Stimulated activated naive CD8-positive, alpha-beta T cell treated with anti-CD3 and anti-CD28 coated beads, Interleukin-15, Interleukin-2, amounts not matched to agents 100 ng/mL and 50 ng/mL, for 24 hours (primary cell): ENCODE results near the gene DOCK10.

ENCODE experiments used
- H3K27ac Mint-ChIP-seq: one replicate; pipeline ENCODE4 v1.8.0; 2021; ENCODE audit warnings: mild to moderate bottlenecking, mixed read lengths
- H3K27me3 Mint-ChIP-seq: one replicate; pipeline ENCODE4 v1.8.0; 2021; ENCODE audit warnings: mixed read lengths
- H3K36me3 Mint-ChIP-seq: one replicate; pipeline ENCODE4 v1.8.0; 2021; ENCODE audit warnings: low read depth, mixed read lengths
- H3K4me1 Mint-ChIP-seq: one replicate; pipeline ENCODE4 v1.8.0; 2021; ENCODE audit warnings: low read depth, mixed read lengths
- H3K4me3 Mint-ChIP-seq: one replicate; pipeline ENCODE4 v1.8.0; 2021; ENCODE audit warnings: mild to moderate bottlenecking, mixed read lengths
- H3K9me3 Mint-ChIP-seq: one replicate; pipeline ENCODE4 v1.8.0; 2021; ENCODE audit warnings: mixed read lengths

DOCK10 gene

DNA sequence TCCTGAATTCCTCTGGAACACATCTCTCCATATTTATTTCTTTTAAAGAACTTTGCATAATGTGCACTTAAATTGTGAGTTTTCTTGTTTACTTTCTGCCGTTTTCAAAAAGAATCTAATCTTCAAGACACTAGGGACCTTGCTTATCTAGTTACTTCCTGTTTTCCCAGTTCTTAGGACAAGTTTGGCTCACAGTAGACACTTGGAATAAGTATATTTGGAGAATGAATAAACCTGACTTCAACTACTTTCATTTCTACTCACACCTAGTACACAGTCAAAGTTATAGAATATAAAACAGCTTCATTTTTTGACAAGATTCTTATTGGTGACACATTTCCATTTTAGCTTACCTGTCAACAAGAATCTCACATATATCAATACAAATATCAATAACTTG, 170.5 kb downstream of the DOCK10 start:
- H3K4me3 Mint-ChIP-seq, result no peak overlapping the region
- H3K9me3 Mint-ChIP-seq, result peaks cover 15% of the 10 kb centered on the region
- peaks cover 25% of the 10 kb centered on the region for H3K4me1 Mint-ChIP-seq
- no peaks in the 10 kb centered on the region for H3K27me3 Mint-ChIP-seq
- no peak overlapping the region for H3K27ac Mint-ChIP-seq
- H3K36me3 Mint-ChIP-seq, result peaks cover 95% of the 10 kb centered on the region

DNA sequence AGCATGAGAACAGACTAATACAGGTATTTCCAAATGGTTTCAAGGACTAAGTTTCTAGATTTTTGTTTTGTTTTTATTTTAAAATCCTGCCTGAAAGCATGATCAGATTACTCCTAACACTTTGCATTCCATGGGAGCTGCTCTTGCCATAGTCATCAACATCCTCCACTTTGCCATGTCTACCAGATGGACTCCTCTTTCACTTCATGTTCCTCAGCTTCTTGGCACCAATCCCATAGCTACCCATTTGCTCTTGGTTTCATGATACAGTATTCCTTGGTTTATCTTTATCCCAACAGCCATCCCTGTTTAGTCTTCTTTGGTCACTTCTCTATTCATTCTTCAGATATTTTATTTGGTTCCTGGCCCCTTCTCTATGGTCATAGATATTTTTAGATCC, 171.9 kb downstream of the DOCK10 start:
- Mint-ChIP-seq H3K9me3 (peaks cover 15% of the 10 kb centered on the region), H3K27ac (no peak overlapping the region), H3K4me1 (peaks cover 12% of the 10 kb centered on the region), H3K27me3 (no peaks in the 10 kb centered on the region), H3K36me3 (peaks cover 96% of the 10 kb centered on the region), H3K4me3 (no peak overlapping the region)

DNA sequence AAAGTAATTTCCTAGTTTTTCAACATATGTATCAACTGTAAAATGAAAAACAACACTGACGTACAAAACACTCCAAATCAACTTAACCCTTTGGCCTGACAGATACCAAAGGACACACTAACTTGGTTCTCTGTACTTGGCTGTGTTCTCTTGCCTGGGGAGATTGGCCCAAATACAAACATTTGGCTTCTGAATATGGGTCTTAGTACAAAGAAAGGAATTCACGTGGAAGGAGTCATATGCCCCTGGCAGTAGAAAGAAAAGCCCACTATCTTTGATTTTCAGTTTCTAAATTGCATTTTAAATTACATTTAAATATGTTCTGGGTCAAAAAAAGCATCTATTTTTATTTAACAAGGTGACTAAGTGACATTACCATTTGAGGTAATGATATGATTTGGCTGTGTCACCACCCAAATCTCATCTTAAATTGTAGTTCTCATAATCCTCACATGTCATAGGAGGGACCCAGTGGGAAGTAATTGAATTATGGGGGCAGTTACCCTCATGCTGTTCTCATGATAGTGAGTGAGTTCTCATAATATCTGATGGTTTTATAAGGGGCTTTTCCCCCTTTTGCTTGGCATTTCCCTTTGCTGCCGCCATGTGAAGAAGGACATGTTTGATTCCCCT, 172.6 kb downstream of the DOCK10 start:
- H3K36me3 Mint-ChIP-seq, result peaks cover 96% of the 10 kb centered on the region
- no peak overlapping the region for H3K4me3 Mint-ChIP-seq
- H3K4me1 Mint-ChIP-seq, result peaks cover 12% of the 10 kb centered on the region
- peaks cover 15% of the 10 kb centered on the region for H3K9me3 Mint-ChIP-seq
- H3K27ac Mint-ChIP-seq, result no peak overlapping the region
- H3K27me3 Mint-ChIP-seq, result no peaks in the 10 kb centered on the region

DNA sequence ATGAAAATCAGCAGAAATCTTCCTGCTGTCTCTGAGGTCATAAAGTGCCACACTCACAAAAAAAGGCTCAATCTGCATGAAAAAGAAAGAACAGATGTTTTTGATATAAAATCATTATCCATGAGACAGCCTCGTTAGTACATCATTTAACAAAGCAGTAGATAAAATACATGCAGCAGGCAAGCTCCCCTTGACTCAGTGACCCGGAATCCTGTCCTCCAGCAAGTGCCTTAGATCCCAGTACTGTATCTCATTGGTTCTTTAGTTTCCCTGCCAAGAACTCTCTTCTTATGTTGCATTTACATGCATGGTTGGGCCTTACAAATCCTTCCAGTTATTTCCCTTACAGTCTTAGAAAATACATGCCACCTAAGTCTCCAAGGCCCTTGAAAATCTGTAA, 177.3 kb downstream of the DOCK10 start:
- Mint-ChIP-seq H3K4me1 (peaks cover 3% of the 10 kb centered on the region), H3K4me3 (no peak overlapping the region), H3K27ac (no peak overlapping the region), H3K9me3 (no peaks in the 10 kb centered on the region), H3K27me3 (no peaks in the 10 kb centered on the region), H3K36me3 (peaks cover 91% of the 10 kb centered on the region)

DNA sequence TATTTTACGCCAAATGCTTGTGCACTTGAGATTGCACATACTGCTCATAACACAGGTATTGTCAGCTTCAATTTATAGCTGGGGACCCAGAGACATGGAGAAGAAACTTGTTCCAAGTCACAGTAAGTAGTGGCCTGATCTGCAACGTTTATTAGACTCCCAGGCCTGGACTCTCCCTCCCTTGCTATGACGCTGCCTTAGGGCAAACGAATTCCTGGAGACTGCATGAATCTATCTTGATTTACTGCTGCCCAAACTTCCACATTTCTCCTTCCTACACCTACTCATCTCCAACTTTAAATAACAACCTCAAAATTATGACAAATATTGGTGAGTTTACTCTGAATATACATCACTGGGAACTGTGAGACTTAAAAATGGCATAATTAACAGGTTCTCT, 181.0 kb downstream of the DOCK10 start:
- H3K27ac Mint-ChIP-seq, result peak overlapping the region; percentile 69
- peaks cover 90% of the 10 kb centered on the region for H3K36me3 Mint-ChIP-seq
- no peaks in the 10 kb centered on the region for H3K4me1 Mint-ChIP-seq
- H3K27me3 Mint-ChIP-seq, result no peaks in the 10 kb centered on the region
- H3K4me3 Mint-ChIP-seq, result no peak overlapping the region
- H3K9me3 Mint-ChIP-seq, result no peaks in the 10 kb centered on the region

DNA sequence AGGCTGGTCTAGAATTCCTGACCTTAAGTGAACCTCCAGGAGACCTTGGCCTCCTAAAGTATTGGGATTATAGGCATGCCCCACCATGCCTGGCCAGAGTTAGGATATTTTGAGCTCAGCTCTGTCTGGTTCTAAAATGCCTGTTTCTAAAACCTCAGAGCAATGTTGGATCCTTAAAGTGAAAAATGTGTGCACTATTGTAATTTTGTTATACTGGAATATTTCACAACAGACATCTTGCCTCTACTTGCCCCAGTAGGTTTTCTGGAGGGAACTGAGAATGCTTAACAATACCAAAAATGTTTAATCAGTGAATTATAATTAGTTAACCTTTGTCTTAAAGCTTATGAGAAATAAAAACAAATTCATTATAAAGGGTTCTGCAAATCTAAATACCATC, 181.5 kb downstream of the DOCK10 start:
- Mint-ChIP-seq H3K27me3 (no peaks in the 10 kb centered on the region), H3K27ac (peak overlapping the region; percentile 69), H3K4me1 (no peaks in the 10 kb centered on the region), H3K4me3 (no peak overlapping the region), H3K9me3 (no peaks in the 10 kb centered on the region), H3K36me3 (peaks cover 86% of the 10 kb centered on the region)

DNA sequence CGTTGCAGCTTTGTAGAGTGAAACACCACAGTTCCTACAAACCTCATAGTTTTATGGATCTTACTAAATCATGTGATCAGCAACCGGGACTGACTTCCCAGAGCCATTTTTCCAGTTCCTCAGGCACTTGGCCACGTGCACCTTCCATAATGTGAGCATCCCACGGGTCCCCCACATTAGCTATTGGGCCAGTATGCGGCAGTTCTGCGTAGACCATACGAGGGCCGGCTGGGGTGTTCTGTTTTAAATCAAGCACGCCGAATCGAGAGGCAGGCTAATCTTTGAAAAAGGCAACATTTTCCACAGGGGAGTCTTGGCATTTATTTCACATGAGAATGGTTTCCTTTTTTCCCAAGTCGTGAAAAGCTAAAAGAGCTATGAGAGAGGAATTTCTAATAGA, 190.5 kb downstream of the DOCK10 start:
- H3K4me1 Mint-ChIP-seq, result peaks cover 9% of the 10 kb centered on the region
- H3K36me3 Mint-ChIP-seq, result peaks cover 88% of the 10 kb centered on the region
- no peaks in the 10 kb centered on the region for H3K9me3 Mint-ChIP-seq
- no peak overlapping the region for H3K4me3 Mint-ChIP-seq
- H3K27ac Mint-ChIP-seq, result no peak overlapping the region
- H3K27me3 Mint-ChIP-seq, result no peaks in the 10 kb centered on the region

DNA sequence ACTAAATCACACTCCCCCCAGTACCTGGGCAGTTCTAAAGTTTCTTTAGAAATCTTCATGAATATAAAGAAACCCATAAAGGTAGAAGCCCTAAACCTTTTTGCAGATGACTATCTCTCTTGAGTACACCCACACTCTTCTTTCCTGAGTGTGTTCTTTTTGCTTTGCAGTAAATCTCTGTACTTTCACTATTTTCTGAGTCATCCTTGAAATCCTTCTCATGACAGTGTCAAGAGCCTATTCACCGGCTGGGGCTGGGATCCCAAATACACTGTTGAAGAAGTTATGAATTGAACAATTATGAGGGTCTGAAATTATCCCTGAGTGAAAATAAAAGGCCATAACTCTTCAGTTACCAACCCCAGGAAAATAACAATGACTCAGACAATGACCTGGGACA, 192.2 kb downstream of the DOCK10 start:
- peak overlapping the region; percentile 13 for H3K27ac Mint-ChIP-seq

DNA sequence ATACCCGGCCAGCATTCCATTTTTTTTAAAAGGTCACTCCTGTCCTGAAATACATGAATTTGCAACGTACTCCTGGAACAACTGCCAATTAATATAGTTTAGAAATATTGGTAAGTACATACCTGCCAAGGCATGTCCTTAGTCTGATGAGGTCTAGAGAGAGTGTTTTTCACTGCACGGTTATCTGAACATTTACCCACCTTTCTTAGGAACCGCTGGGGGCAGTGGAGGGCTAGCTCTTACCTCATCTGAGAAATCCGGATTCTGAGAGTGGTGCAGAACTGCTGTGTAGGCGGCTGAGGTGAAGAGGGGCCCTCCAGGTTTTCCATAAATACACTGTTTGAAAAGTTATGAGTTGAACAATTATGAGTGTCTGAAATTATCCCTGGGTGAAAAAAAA, 193.0 kb downstream of the DOCK10 start:
- H3K36me3 Mint-ChIP-seq, result peaks cover 94% of the 10 kb centered on the region
- no peak overlapping the region for H3K27ac Mint-ChIP-seq

More for the DNA sequence above, 192.2 kb downstream of the DOCK10 start:
- H3K27me3 Mint-ChIP-seq, result no peaks in the 10 kb centered on the region
- H3K9me3 Mint-ChIP-seq, result no peaks in the 10 kb centered on the region
- H3K36me3 Mint-ChIP-seq, result peaks cover 92% of the 10 kb centered on the region
- peaks cover 9% of the 10 kb centered on the region for H3K4me1 Mint-ChIP-seq
- H3K4me3 Mint-ChIP-seq, result no peak overlapping the region

DNA sequence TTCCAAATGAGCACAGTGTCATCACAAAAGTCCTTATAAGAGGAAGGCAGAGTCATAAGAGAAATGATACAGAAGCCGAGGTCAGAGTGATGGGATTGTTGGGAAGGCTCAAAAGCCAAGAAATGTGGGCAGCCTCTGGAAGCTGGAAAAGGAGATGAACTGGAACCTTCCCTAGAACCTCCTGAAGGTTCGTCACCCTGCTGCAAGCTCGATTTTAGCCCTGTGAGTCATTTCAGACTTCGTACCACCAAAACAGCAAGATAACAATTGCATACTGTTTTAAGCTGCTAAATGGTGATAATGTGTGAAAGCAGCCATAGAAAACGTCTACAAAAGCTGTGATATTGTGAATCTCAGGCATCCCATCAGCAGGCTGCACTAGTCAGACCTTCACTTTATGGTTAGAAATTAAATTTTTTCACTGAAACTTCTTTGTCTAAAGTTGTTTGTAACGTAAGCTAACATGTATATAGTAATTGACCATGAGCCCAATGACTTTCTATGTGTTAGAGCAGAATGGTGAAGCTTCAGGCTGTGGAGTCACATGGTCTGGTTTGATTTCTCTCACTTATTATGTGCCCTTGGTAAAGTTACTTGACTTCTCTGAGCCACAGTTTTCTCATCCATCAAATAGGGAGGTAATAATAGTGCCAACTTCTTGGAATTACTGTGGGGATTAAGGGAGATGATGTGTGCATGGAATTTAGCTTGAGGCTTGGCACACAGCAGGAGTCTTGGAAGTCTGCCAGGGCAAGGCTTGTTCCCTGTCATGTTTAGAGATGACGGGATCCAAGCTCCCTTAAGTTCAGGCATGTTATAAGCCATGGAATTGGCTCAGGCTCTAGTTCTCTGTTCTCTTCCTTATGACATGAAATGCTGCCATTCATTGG, 194.1 kb downstream of the DOCK10 start:
- Mint-ChIP-seq H3K4me1 (peaks cover 9% of the 10 kb centered on the region), H3K36me3 (peaks cover 96% of the 10 kb centered on the region), H3K4me3 (no peak overlapping the region), H3K9me3 (no peaks in the 10 kb centered on the region), H3K27ac (no peak overlapping the region), H3K27me3 (no peaks in the 10 kb centered on the region)

More for the DNA sequence above, 193.0 kb downstream of the DOCK10 start:
- Mint-ChIP-seq H3K4me3 (no peak overlapping the region), H3K4me1 (peaks cover 9% of the 10 kb centered on the region), H3K27me3 (no peaks in the 10 kb centered on the region), H3K9me3 (no peaks in the 10 kb centered on the region)

DNA sequence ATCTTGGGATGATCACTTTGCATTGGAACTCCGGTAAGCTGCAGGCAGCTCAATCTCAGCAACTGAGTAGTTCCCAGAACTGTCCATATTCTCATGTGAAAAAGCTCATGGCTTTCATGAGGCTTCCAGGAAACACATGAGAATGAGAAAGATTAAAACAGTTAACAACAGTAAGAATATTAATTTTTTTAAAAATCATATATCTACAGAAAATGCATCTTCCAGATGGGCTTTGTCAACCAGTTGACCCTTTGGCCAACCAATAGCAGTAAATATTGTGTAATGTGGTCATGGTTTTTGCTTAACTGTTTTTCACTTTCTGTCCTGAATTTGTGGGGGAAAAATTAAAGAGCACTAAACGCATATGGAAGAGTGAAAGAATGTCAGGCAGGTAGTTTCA, 194.9 kb downstream of the DOCK10 start:
- Mint-ChIP-seq H3K9me3 (no peaks in the 10 kb centered on the region), H3K4me3 (no peak overlapping the region), H3K36me3 (peaks cover 96% of the 10 kb centered on the region), H3K27me3 (no peaks in the 10 kb centered on the region), H3K4me1 (peaks cover 9% of the 10 kb centered on the region), H3K27ac (no peak overlapping the region)

DNA sequence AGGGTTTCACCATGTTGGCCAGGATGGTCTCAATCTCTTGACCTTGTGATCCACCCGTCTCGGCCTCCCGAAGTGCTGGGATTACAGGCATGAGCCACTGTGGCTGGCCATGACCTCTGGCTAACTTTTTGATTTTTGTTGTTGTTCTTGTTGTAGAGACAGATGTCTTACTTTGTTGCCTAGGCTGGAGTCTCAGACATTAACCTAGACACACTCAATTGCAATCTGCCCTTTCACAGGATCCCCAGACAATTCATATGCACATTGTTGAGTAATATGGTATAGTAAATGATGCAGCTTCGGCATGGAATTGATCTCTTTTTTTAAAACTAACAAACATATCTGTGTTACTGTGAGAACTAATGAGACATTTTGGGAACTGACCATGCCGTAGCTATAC, 195.6 kb downstream of the DOCK10 start:
- Mint-ChIP-seq H3K27me3 (no peaks in the 10 kb centered on the region), H3K36me3 (peaks cover 96% of the 10 kb centered on the region), H3K4me1 (peaks cover 9% of the 10 kb centered on the region), H3K9me3 (no peaks in the 10 kb centered on the region), H3K27ac (peak overlapping the region; percentile 1), H3K4me3 (no peak overlapping the region)

DNA sequence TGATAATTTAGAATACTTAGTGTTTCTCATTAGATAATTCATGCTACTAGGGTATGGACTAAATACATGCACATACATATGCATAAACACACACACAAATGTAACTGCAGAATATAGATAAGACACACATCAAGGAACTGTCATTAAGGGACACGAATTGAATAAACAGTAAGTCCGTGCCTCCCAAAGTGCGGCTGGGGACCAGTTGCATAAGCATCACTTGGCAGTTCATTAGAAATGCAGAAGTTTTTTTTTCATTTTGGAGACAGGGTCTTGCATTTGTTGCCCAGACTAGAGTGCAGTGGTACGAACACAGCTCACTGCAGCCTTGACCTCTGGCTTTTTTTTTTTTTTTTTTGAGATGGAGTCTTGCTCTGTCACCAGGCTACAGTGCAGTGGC, 196.1 kb downstream of the DOCK10 start:
- Mint-ChIP-seq H3K4me3 (no peak overlapping the region), H3K9me3 (no peaks in the 10 kb centered on the region), H3K36me3 (peaks cover 94% of the 10 kb centered on the region), H3K27ac (no peak overlapping the region), H3K27me3 (no peaks in the 10 kb centered on the region), H3K4me1 (peaks cover 9% of the 10 kb centered on the region)

DNA sequence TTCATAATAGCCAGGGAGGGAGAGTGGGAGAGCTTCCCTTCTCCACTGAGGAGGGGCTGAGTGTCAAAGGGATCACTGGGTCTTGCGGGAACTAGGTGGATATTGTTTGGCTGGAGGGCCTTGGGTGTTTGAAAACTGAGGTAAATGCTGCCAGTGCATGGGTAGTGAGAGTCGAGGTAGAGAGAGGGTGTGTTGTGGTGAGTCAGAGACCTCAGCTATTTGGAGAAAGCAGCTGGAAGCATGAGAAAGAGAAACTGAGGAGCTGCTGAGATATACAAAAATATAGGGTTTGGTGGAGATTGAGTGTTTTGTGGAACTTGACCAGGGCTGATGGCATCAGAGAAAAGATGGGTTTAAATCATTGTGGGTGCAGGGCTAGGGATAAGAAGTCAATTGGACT, 199.1 kb downstream of the DOCK10 start:
- Mint-ChIP-seq H3K27ac (peak overlapping the region; percentile 34), H3K27me3 (no peaks in the 10 kb centered on the region), H3K36me3 (peaks cover 91% of the 10 kb centered on the region), H3K4me3 (no peak overlapping the region), H3K4me1 (no peaks in the 10 kb centered on the region), H3K9me3 (peaks cover 8% of the 10 kb centered on the region)

DNA sequence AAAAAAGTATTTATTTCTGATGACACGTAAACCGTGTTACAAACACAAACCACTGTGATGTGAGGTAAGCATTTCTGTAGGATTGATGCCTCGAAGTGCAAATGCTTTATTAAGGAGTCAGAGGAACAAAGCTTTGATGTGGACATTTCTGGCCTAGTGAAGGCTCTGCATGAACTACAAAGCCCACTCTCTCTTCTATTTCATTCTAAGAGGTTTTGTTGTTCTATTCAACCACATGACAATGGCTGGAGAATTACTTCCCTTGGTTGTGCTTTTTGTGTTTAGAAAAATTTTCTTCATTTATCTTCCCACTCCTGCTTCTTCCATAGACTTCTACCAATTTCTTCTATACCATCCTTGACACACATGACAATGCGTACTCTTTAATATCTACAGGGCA, 200.4 kb downstream of the DOCK10 start:
- H3K4me1 Mint-ChIP-seq, result no peaks in the 10 kb centered on the region
- H3K27ac Mint-ChIP-seq, result no peak overlapping the region
- peaks cover 8% of the 10 kb centered on the region for H3K9me3 Mint-ChIP-seq
- no peak overlapping the region for H3K4me3 Mint-ChIP-seq
- no peaks in the 10 kb centered on the region for H3K27me3 Mint-ChIP-seq
- peaks cover 91% of the 10 kb centered on the region for H3K36me3 Mint-ChIP-seq
